Gastroesophageal sphincter (tissue), 3 donors: ENCODE data around the gene TGFBR3.

Source experiments
- EP300 ChIP-seq: sonication (generic); formaldehyde crosslinking; IDR thresholded peaks from one replicate; pipeline ENCODE4 v1.6.1; 2017; ENCODE audit warnings: antibody characterized with exemption, mild to moderate bottlenecking
- POLR2A ChIP-seq, 2 donors: fragments of 450-650 bp; IDR thresholded peaks; one replicate each; pipeline ENCODE4 v1.6.1; 2017; ENCODE audit warnings: antibody characterized with exemption in 2 of 2, mild to moderate bottlenecking in 2 of 2, moderate library complexity in 1 of 2
- POLR2AphosphoS5 ChIP-seq: sonication (generic); formaldehyde crosslinking; IDR thresholded peaks from one replicate; pipeline ENCODE4 v1.6.1; 2017; ENCODE audit warnings: antibody characterized with exemption
- TF ChIP-seq, protein P1 (sequence below), 4 experiments: fragments of 200-600 bp in 2 of 4; fragments of 450-650 bp in 2 of 4; sonication (generic) in 1 of 4; IDR thresholded peaks; one replicate each; pipeline ENCODE4 v1.5.1; 2017 to 2019; ENCODE audit warnings: antibody characterized with exemption in 4 of 4, mild to moderate bottlenecking in 2 of 4, moderate library complexity in 2 of 4

- TF ChIP-seq, protein P1, sequence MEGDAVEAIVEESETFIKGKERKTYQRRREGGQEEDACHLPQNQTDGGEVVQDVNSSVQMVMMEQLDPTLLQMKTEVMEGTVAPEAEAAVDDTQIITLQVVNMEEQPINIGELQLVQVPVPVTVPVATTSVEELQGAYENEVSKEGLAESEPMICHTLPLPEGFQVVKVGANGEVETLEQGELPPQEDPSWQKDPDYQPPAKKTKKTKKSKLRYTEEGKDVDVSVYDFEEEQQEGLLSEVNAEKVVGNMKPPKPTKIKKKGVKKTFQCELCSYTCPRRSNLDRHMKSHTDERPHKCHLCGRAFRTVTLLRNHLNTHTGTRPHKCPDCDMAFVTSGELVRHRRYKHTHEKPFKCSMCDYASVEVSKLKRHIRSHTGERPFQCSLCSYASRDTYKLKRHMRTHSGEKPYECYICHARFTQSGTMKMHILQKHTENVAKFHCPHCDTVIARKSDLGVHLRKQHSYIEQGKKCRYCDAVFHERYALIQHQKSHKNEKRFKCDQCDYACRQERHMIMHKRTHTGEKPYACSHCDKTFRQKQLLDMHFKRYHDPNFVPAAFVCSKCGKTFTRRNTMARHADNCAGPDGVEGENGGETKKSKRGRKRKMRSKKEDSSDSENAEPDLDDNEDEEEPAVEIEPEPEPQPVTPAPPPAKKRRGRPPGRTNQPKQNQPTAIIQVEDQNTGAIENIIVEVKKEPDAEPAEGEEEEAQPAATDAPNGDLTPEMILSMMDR (IDR thresholded peaks at IDR 0.05): no peak
- TF ChIP-seq EP300 (no peak), POLR2AphosphoS5 (no peak), POLR2A (IDR thresholded peaks at IDR 0.05) (no peak)
Measured at GRCh38 chr1:91672601-91673161, 213.3 kb downstream of the TGFBR3 start.
